Neural progenitor cell (in vitro differentiated cells): Measurements from ENCODE around the gene KIF24.

Source experiments
- CTCF ChIP-seq: fragments of 200-600 bp; sonication (generic); IDR thresholded peaks from 2 replicates; pipeline ENCODE4 v1.5.1; 2017; ENCODE audit warnings: antibody characterized with exemption, mild to moderate bottlenecking
- EZH2 ChIP-seq: fragments of 200-600 bp; sonication (generic); IDR thresholded peaks from 2 replicates; pipeline ENCODE4 v1.6.1; 2017; ENCODE audit warnings: antibody characterized with exemption, mild to moderate bottlenecking, moderate library complexity

- TF ChIP-seq EZH2 = no peak
- peak; percentile 13 for TF ChIP-seq CTCF
Observed at GRCh38 chr9:34337403-34337802, 8.3 kb upstream of the KIF24 start.
